Transverse colon (tissue), 3 donors: ENCODE data around the gene LRP11.

ENCODE experiments used
- POLR2A ChIP-seq: fragments of 450-650 bp; IDR thresholded peaks from one replicate; pipeline ENCODE4 v1.6.1; 2016; ENCODE audit warnings: antibody characterized with exemption, mild to moderate bottlenecking, moderate library complexity
- POLR2AphosphoS5 ChIP-seq, 3 donors: sonication (generic); formaldehyde crosslinking; IDR thresholded peaks; one replicate each; pipeline ENCODE4 v1.6.1; 2016; ENCODE audit warnings: antibody characterized with exemption in 3 of 3

GRCh38 chr6:149881860-149882259 is 17.7 kb upstream of the LRP11 start:
- no peak for TF ChIP-seq POLR2A
- TF ChIP-seq POLR2AphosphoS5 (IDR thresholded peaks at IDR 0.05) = no peak
